22Rv1 (cell line): ENCODE measurements around the gene FES.

ENCODE experiments used
- CTCF ChIP-seq: fragments of 450-650 bp; IDR thresholded peaks from 2 replicates; pipeline ENCODE4 v1.5.1; 2017; ENCODE audit warnings: mild to moderate bottlenecking
- ZFX ChIP-seq: fragments of 450-650 bp; IDR thresholded peaks from 2 replicates; pipeline ENCODE4 v1.6.1; 2017; ENCODE audit warnings: antibody characterized with exemption, borderline replicate concordance

GRCh38 chr15:90931575-90931827 is 47.2 kb downstream of the FES start:
- TF ChIP-seq CTCF (no peak; the same call in 1 of the 2 replicates), ZFX (no peak)
